Measurements from ENCODE around the gene USP8.
"Not testable (repeated sequence)": the region's sequence is repeated elsewhere in the genome, so short reads cannot be mapped to it uniquely, and the experiment has no call there.

USP8 gene

GRCh38 chr15:50452927-50453326 lies 28.7 kb downstream of the USP8 start:
- no peak for DNase-seq

GRCh38 chr15:50458348-50459112 lies 34.3 kb downstream of the USP8 start:
- DNase-seq = no peak

GRCh38 chr15:50463423-50464358 lies 39.5 kb downstream of the USP8 start:
- no peak for DNase-seq

GRCh38 chr15:50471072-50471471 lies 46.9 kb downstream of the USP8 start:
- no peak for DNase-seq

GRCh38 chr15:50476143-50476542 lies 51.9 kb downstream of the USP8 start:
- no peak for DNase-seq

- no peak for DNase-seq
Measured at GRCh38 chr15:50484781-50485180, 60.6 kb downstream of the USP8 start.

- no peak for DNase-seq
Measured at GRCh38 chr15:50485389-50485788, 61.2 kb downstream of the USP8 start.

GRCh38 chr15:50487287-50487686 lies 63.1 kb downstream of the USP8 start:
- no peak for DNase-seq

- DNase-seq = no peak
Measured at GRCh38 chr15:50493625-50494024, 69.4 kb downstream of the USP8 start.

GRCh38 chr15:50494547-50494946 lies 70.3 kb downstream of the USP8 start:
- DNase-seq = not testable (repeated sequence)

- no peak for DNase-seq
Measured at GRCh38 chr15:50496692-50497091, 72.5 kb downstream of the USP8 start.

- no peak for DNase-seq
Measured at GRCh38 chr15:50500352-50500751, 76.1 kb downstream of the USP8 start.

GRCh38 chr15:50501815-50502214 lies 77.6 kb downstream of the USP8 start:
- DNase-seq = no peak

- DNase-seq = no peak
Measured at GRCh38 chr15:50503144-50503543, 78.9 kb downstream of the USP8 start.

GRCh38 chr15:50505656-50506055 lies 81.5 kb downstream of the USP8 start:
- not testable (repeated sequence) for DNase-seq

- DNase-seq = no peak
Measured at GRCh38 chr15:50506121-50506520, 81.9 kb downstream of the USP8 start.

GRCh38 chr15:50513001-50513400 lies 88.8 kb downstream of the USP8 start:
- no peak for DNase-seq

- no peak for DNase-seq
Measured at GRCh38 chr15:50519740-50520425, 95.7 kb downstream of the USP8 start.

GRCh38 chr15:50523851-50524251 lies 99.6 kb downstream of the USP8 start:
- no peak for DNase-seq

GRCh38 chr15:50531163-50531562 lies 107.0 kb downstream of the USP8 start:
- no peak for DNase-seq

- no peak for DNase-seq
Measured at GRCh38 chr15:50531766-50532165, 107.6 kb downstream of the USP8 start.

- no peak for DNase-seq
Measured at GRCh38 chr15:50542887-50543210, 118.6 kb downstream of the USP8 start.

GRCh38 chr15:50543556-50543955 lies 119.4 kb downstream of the USP8 start:
- DNase-seq = no peak

- DNase-seq = no peak
Measured at GRCh38 chr15:50544368-50544767, 120.2 kb downstream of the USP8 start.
